HL-60 (cell line): Measurements from ENCODE around the gene DBNDD1.

Experiments used
- DNase-seq, 2 experiments: peaks; one replicate each; pipeline ENCODE4 v3.0.0-alpha.2; 2010 to 2020; ENCODE audit warnings: low read depth in 1 of 2, low spot score in 1 of 2
- H3K27ac ChIP-seq: fragments of 250-450 bp; sonication (Bioruptor Pico); replicated peaks from 2 replicates; pipeline ENCODE4 v1.5.1; 2020; ENCODE audit warnings: mild to moderate bottlenecking, moderate library complexity
- H3K27me3 ChIP-seq: fragments of 250-450 bp; sonication (Bioruptor Pico); 2 replicates; pipeline ENCODE4 v1.5.1; 2021; ENCODE audit warnings: mild to moderate bottlenecking, moderate library complexity; ENCODE audit not compliant: insufficient read depth, poor library complexity, severe bottlenecking
- H3K4me3 ChIP-seq: replicated peaks from 2 replicates; pipeline ENCODE4 v1.5.1; 2011; ENCODE audit warnings: mild to moderate bottlenecking, control low read depth, low read length; ENCODE audit not compliant: insufficient read depth
- CTCF ChIP-seq: IDR thresholded peaks from one replicate; pipeline ENCODE4 v1.5.1; 2011; ENCODE audit warnings: low read length, control low read depth, inconsistent platforms; ENCODE audit not compliant: insufficient read depth
- GABPA ChIP-seq: IDR thresholded peaks from 2 replicates; pipeline ENCODE4 v1.6.1; 2012; ENCODE audit warnings: low read depth
- POLR2AphosphoS5 ChIP-seq: IDR thresholded peaks from 2 replicates; pipeline ENCODE4 v1.6.1; 2012; ENCODE audit warnings: low read depth
- REST ChIP-seq: IDR thresholded peaks from 2 replicates; pipeline ENCODE4 v1.6.1; 2012; ENCODE audit warnings: low read depth; ENCODE audit not compliant: insufficient replicate concordance
- SPI1 ChIP-seq: IDR thresholded peaks from 2 replicates; pipeline ENCODE4 v1.6.1; 2012; ENCODE audit warnings: low read depth, mild to moderate bottlenecking, borderline replicate concordance

Gene DBNDD1

GRCh38 chr16:90050969-90051368 lies 31.7 kb upstream of the DBNDD1 start:
- Histone ChIP-seq H3K27me3 (no peaks in the 10 kb centered on the region), H3K27ac (no peak overlapping the region), H3K4me3 (no peak overlapping the region)
- no peak for TF ChIP-seq POLR2AphosphoS5
- no peak for TF ChIP-seq CTCF
- no peak for TF ChIP-seq SPI1
- TF ChIP-seq GABPA = no peak
- TF ChIP-seq REST = no peak
- DNase-seq = no peak

- no peak for TF ChIP-seq REST
- TF ChIP-seq CTCF = no peak
- Histone ChIP-seq H3K4me3 (no peak overlapping the region), H3K27ac (no peak overlapping the region), H3K27me3 (no peaks in the 10 kb centered on the region)
- DNase-seq = no peak
Observed at GRCh38 chr16:90048737-90049330, 29.6 kb upstream of the DBNDD1 start.

GRCh38 chr16:90048347-90048722 lies 29.1 kb upstream of the DBNDD1 start:
- Histone ChIP-seq H3K4me3 (no peak overlapping the region), H3K27ac (no peak overlapping the region), H3K27me3 (no peaks in the 10 kb centered on the region)
- DNase-seq = no peak
- TF ChIP-seq SPI1 (no peak), REST (no peak), CTCF (no peak), GABPA (no peak), POLR2AphosphoS5 (no peak)
